ENCODE results near the gene BCCIP.

The BCCIP gene

GRCh38 chr10:125848371-125848770, 25.0 kb downstream of the BCCIP start:
- no peak for DNase-seq

- DNase-seq = no peak
Measured at GRCh38 chr10:125848857-125849256, 25.5 kb downstream of the BCCIP start.

- no peak for DNase-seq
Measured at GRCh38 chr10:125849448-125849847, 26.1 kb downstream of the BCCIP start.

- no peak for DNase-seq
Measured at GRCh38 chr10:125850766-125851731, 27.7 kb downstream of the BCCIP start.

GRCh38 chr10:125852487-125852886, 29.1 kb downstream of the BCCIP start:
- no peak for DNase-seq

- no peak for DNase-seq
Measured at GRCh38 chr10:125857185-125857760, 33.9 kb downstream of the BCCIP start.

GRCh38 chr10:125859128-125859817, 35.9 kb downstream of the BCCIP start:
- DNase-seq = no peak

- no peak for DNase-seq
Measured at GRCh38 chr10:125865120-125865519, 41.8 kb downstream of the BCCIP start.

GRCh38 chr10:125866421-125867029, 43.2 kb downstream of the BCCIP start:
- no peak for DNase-seq

GRCh38 chr10:125868372-125868975, 45.1 kb downstream of the BCCIP start:
- DNase-seq = peak; percentile 4

- no peak for DNase-seq
Measured at GRCh38 chr10:125871338-125871737, 48.0 kb downstream of the BCCIP start.

GRCh38 chr10:125878957-125879835, 55.9 kb downstream of the BCCIP start:
- DNase-seq = no peak

GRCh38 chr10:125880719-125881118, 57.4 kb downstream of the BCCIP start:
- DNase-seq = no peak

GRCh38 chr10:125881192-125881591, 57.8 kb downstream of the BCCIP start, which contains the start of gene DHX32:
TSS of gene DHX32 (minus strand) at chr10:125881292. CDS start at chr10:125880824, 468 bp downstream.
- no peak for DNase-seq

GRCh38 chr10:125882596-125882995, 59.2 kb downstream of the BCCIP start:
- no peak for DNase-seq

- no peak for DNase-seq
Measured at GRCh38 chr10:125883211-125883610, 59.9 kb downstream of the BCCIP start.
